Spleen (tissue), 7 donors: ENCODE measurements around the gene ZC3H12D.

Experiments used
- POLR2A ChIP-seq, 3 donors: fragments of 450-650 bp; IDR thresholded peaks; one replicate each; pipeline ENCODE4 v1.5.1; 2017; ENCODE audit warnings: antibody characterized with exemption in 3 of 3, mild to moderate bottlenecking in 1 of 3
- POLR2AphosphoS5 ChIP-seq, 3 donors: sonication (generic); formaldehyde crosslinking; IDR thresholded peaks; one replicate each; pipeline ENCODE4 v1.5.1; 2017; ENCODE audit warnings: antibody characterized with exemption in 3 of 3
- TF ChIP-seq, protein P1 (sequence below), 11 experiments: fragments of 200-600 bp in 7 of 11; fragments of 450-650 bp in 4 of 11; sonication (generic) in 4 of 11; IDR thresholded peaks in 8 of 11; conservative IDR thresholded peaks in 3 of 11; 1 replicate in 7 of 11; 2 replicates in 4 of 11; pipeline versions ENCODE4 v1.4.0 to v1.8.0; 2016 to 2021; ENCODE audit warnings: antibody characterized with exemption in 11 of 11, inconsistent platforms in 4 of 11, mild to moderate bottlenecking in 1 of 11
- donor health status: DM: no; HTN: no; CAD: no; lungs with moderate emphysema.
- donor health status: DM: no; HTN: no; CAD: no.
- donor health status: DM: no; HTN: no; CAD: no.

DNA sequence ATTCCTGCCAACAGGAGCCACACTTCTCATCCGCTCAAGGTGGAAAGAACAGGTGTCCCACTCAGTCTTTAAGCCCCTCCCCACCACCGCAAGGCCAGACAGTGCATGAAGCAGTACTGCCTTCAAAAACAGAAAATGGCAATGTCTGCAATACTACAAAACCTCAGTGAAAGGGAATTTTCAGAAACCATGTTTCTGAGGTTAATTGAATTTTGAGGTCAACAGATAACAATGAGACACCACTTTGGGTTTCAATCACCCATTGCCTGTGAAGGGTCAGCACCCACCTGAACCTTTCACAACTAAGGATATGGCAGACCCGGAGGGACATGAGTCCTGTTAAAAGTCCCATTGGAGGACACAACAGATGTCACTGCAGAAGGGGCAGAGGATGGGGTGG is 13.0 kb downstream of the ZC3H12D start:
- TF ChIP-seq, protein P1, sequence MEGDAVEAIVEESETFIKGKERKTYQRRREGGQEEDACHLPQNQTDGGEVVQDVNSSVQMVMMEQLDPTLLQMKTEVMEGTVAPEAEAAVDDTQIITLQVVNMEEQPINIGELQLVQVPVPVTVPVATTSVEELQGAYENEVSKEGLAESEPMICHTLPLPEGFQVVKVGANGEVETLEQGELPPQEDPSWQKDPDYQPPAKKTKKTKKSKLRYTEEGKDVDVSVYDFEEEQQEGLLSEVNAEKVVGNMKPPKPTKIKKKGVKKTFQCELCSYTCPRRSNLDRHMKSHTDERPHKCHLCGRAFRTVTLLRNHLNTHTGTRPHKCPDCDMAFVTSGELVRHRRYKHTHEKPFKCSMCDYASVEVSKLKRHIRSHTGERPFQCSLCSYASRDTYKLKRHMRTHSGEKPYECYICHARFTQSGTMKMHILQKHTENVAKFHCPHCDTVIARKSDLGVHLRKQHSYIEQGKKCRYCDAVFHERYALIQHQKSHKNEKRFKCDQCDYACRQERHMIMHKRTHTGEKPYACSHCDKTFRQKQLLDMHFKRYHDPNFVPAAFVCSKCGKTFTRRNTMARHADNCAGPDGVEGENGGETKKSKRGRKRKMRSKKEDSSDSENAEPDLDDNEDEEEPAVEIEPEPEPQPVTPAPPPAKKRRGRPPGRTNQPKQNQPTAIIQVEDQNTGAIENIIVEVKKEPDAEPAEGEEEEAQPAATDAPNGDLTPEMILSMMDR (IDR thresholded peaks at IDR 0.05 in 8 of 11, conservative IDR thresholded peaks at IDR 0.05 in 3 of 11) = no peak
- no peak for TF ChIP-seq POLR2AphosphoS5 (IDR thresholded peaks at IDR 0.05)
- TF ChIP-seq POLR2A (IDR thresholded peaks at IDR 0.05) = no peak
